GM23338 (cell line): Measurements from ENCODE around the gene EVI5L. TPM values are rescaled to one million over a fixed set of nuclear protein-coding genes. Genes with fewer than 3 reads are reported as not detected.

Source experiments
- ATAC-seq: fragments of 200-7000 bp; cut with Tn5 transposase; 3 replicates; pipeline ENCODE4 v1.9.1; 2020
- DNase-seq: peaks from one replicate; pipeline ENCODE4 v3.0.0-alpha.2; 2015; ENCODE audit warnings: low spot score
- H2AFZ ChIP-seq: fragments of 200-600 bp; sonication (generic); 2 replicates; pipeline ENCODE4 v1.8.0; 2016; ENCODE audit warnings: antibody characterized with exemption, mild to moderate bottlenecking, moderate library complexity
- H3F3A ChIP-seq: fragments of 200-600 bp; sonication (generic); replicated peaks from 2 replicates; pipeline ENCODE4 v1.8.0; 2017; ENCODE audit warnings: antibody characterized with exemption, mixed run types, low read depth
- H3K27ac ChIP-seq: fragments of 200-600 bp; sonication (generic); 2 replicates; pipeline ENCODE4 v1.6.1; 2016; ENCODE audit warnings: low read depth
- H3K27me3 ChIP-seq: fragments of 200-600 bp; sonication (generic); 2 replicates; pipeline ENCODE4 v1.8.0; 2016; ENCODE audit warnings: mild to moderate bottlenecking, mixed run types, moderate library complexity; ENCODE audit not compliant: insufficient read depth
- H3K36me3 ChIP-seq: fragments of 200-600 bp; sonication (generic); 2 replicates; pipeline ENCODE4 v1.8.0; 2016; ENCODE audit warnings: mild to moderate bottlenecking; ENCODE audit not compliant: insufficient read depth
- H3K4me1 ChIP-seq: fragments of 200-600 bp; sonication (generic); 2 replicates; pipeline ENCODE4 v1.8.0; 2016; ENCODE audit warnings: mild to moderate bottlenecking, moderate library complexity; ENCODE audit not compliant: insufficient read depth
- H3K4me2 ChIP-seq: fragments of 200-600 bp; sonication (generic); 2 replicates; pipeline ENCODE4 v1.7.1; 2017; ENCODE audit warnings: mixed run types
- H3K4me3 ChIP-seq: fragments of 200-600 bp; sonication (generic); 2 replicates; pipeline ENCODE4 v1.6.1; 2016; ENCODE audit warnings: mixed run types
- H3K79me2 ChIP-seq: fragments of 200-600 bp; sonication (generic); replicated peaks from 2 replicates; pipeline ENCODE4 v1.8.0; 2017; ENCODE audit warnings: mild to moderate bottlenecking; ENCODE audit not compliant: insufficient read depth
- H3K9me2 ChIP-seq: fragments of 200-600 bp; sonication (generic); 2 replicates; pipeline ENCODE4 v1.8.0; 2017; ENCODE audit not compliant: insufficient read depth
- H4K20me1 ChIP-seq: fragments of 200-600 bp; sonication (generic); replicated peaks from 2 replicates; pipeline ENCODE4 v1.8.0; 2017; ENCODE audit warnings: mild to moderate bottlenecking; ENCODE audit not compliant: insufficient read depth
- H3K27ac Mint-ChIP-seq: 2 replicates; pipeline ENCODE4 v1.8.0; 2020; ENCODE audit warnings: inconsistent platforms, mild to moderate bottlenecking, moderate library complexity, mixed read lengths
- H3K27me3 Mint-ChIP-seq: 3 replicates; pipeline ENCODE4 v1.8.0; 2022; ENCODE audit warnings: low read depth, mild to moderate bottlenecking, moderate library complexity, mixed read lengths, inconsistent platforms; ENCODE audit not compliant: insufficient read depth, poor library complexity
- H3K36me3 Mint-ChIP-seq: 3 replicates; pipeline ENCODE4 v1.8.0; 2021; ENCODE audit warnings: low read depth, mild to moderate bottlenecking, inconsistent platforms, moderate library complexity, mixed read lengths
- H3K4me1 Mint-ChIP-seq: 3 replicates; pipeline ENCODE4 v1.8.0; 2020; ENCODE audit warnings: mild to moderate bottlenecking, inconsistent platforms, mixed read lengths
- H3K4me3 Mint-ChIP-seq: 3 replicates; pipeline ENCODE4 v1.8.0; 2021; ENCODE audit warnings: moderate library complexity, mild to moderate bottlenecking, inconsistent platforms, mixed read lengths
- H3K9me3 Mint-ChIP-seq: 3 replicates; pipeline ENCODE4 v1.8.0; 2020; ENCODE audit warnings: moderate library complexity, mild to moderate bottlenecking, inconsistent platforms, mixed read lengths
- CREB1 ChIP-seq: fragments of 250-450 bp; sonication (Bioruptor Pico); IDR thresholded peaks from 2 replicates; pipeline ENCODE4 v1.5.0; 2020; ENCODE audit warnings: low read depth, mild to moderate bottlenecking, moderate library complexity
- CTCF ChIP-seq, 2 experiments: fragments of 200-600 bp in 1 of 2; sonication (generic) in 1 of 2; conservative IDR thresholded peaks; 2 replicates each; pipeline versions ENCODE4 v1.5.1 to v1.6.1; 2016 to 2017; ENCODE audit warnings: antibody characterized with exemption in 2 of 2, low read depth in 2 of 2, mild to moderate bottlenecking in 2 of 2, moderate library complexity in 1 of 2
- ETS1 ChIP-seq: IDR thresholded peaks from 2 replicates; pipeline ENCODE4 v1.6.1; 2016; ENCODE audit warnings: antibody characterized with exemption
- EZH2 ChIP-seq: fragments of 200-600 bp; sonication (generic); IDR thresholded peaks from one replicate; pipeline ENCODE4 v1.8.0; 2017; ENCODE audit warnings: antibody characterized with exemption, mild to moderate bottlenecking, low read depth; ENCODE audit not compliant: unreplicated experiment
- EZH2phosphoT487 ChIP-seq: fragments of 200-600 bp; sonication (generic); IDR thresholded peaks from one replicate; pipeline ENCODE4 v1.8.1; 2018; ENCODE audit warnings: antibody characterized with exemption; ENCODE audit not compliant: unreplicated experiment
- JUNB ChIP-seq: IDR thresholded peaks from one replicate; pipeline ENCODE4 v1.6.1; 2016; ENCODE audit warnings: antibody characterized with exemption; ENCODE audit not compliant: unreplicated experiment
- POLR2AphosphoS5 ChIP-seq: IDR thresholded peaks from 2 replicates; pipeline ENCODE4 v1.6.1; 2016; ENCODE audit warnings: antibody characterized with exemption, low read depth
- STAT1 ChIP-seq: IDR thresholded peaks from one replicate; pipeline ENCODE4 v1.6.1; 2016; ENCODE audit warnings: antibody characterized with exemption; ENCODE audit not compliant: unreplicated experiment
- ZNF331 ChIP-seq: fragments of 250-450 bp; sonication (Bioruptor Pico); IDR thresholded peaks from 2 replicates; pipeline ENCODE4 v1.5.0; 2020; ENCODE audit warnings: low read depth, mild to moderate bottlenecking, moderate library complexity
- ZNF462 ChIP-seq: fragments of 250-450 bp; sonication (Bioruptor Pico); IDR thresholded peaks from 2 replicates; pipeline ENCODE4 v1.5.0; 2020; ENCODE audit warnings: mild to moderate bottlenecking, moderate library complexity
- polyA plus RNA-seq: library from polyadenylated mRNA; unstranded; fragments of >200 nt; fragmentation: Nextera tagmentation; extraction: Ambion mirVana; gene quantifications from 2 replicates; pipeline ENCODE4 v1.2.1, GENCODE V29; 2016
- total RNA-seq: library from RNA; depleted of rRNA; stranded (reverse); fragments of >200 nt; shearing (Covaris generic); gene quantifications from 2 replicates; pipeline ENCODE4 v1.2.3, GENCODE V29; 2014

The EVI5L gene
- total and polyA plus RNA-seq, 2 experiments from 2014 or later = 4.5 to 16.2 TPM

- no peak for TF ChIP-seq ETS1
- TF ChIP-seq CTCF (conservative IDR thresholded peaks at IDR 0.05; ENCODE audit: low read depth in 2 of 2) = no peak
- TF ChIP-seq CREB1 (CRISPR knock-in tag) = no peak
- no peak for TF ChIP-seq EZH2
- TF ChIP-seq STAT1 = no peak
- TF ChIP-seq ZNF331 (CRISPR knock-in tag) = no peak
- TF ChIP-seq JUNB = no peak
Measured at GRCh38 chr19:7908078-7908699, 78.2 kb downstream of the EVI5L start (continued).

- peaks cover 21% of the 10 kb centered on the region for H3K27me3 Mint-ChIP-seq
- no peak for TF ChIP-seq ZNF462 (CRISPR knock-in tag)
- no peak for TF ChIP-seq EZH2phosphoT487
- peak in 1 of 2 experiments; percentile 52; a peak in 3 of 4 replicates for TF ChIP-seq CTCF (conservative IDR thresholded peaks at IDR 0.05; ENCODE audit: low read depth in 2 of 2)
- TF ChIP-seq CREB1 (CRISPR knock-in tag) = no peak
- TF ChIP-seq ETS1 = no peak
- no peak for TF ChIP-seq POLR2AphosphoS5
Measured at GRCh38 chr19:7908742-7909461, 78.9 kb downstream of the EVI5L start.

More at GRCh38 chr19:7908742-7909461, 78.9 kb downstream of the EVI5L start:
- H3K79me2 ChIP-seq = peaks cover 32% of the 10 kb centered on the region
- no peak overlapping the region for H3K4me3 ChIP-seq
- H4K20me1 ChIP-seq = peaks cover 5% of the 10 kb centered on the region
- Mint-ChIP-seq H3K4me1 (peaks cover 12% of the 10 kb centered on the region), H3K27ac (no peak overlapping the region), H3K4me3 (no peak overlapping the region), H3K36me3 (peaks cover 21% of the 10 kb centered on the region), H3K9me3 (no peaks in the 10 kb centered on the region; the same call in 2 of the 3 replicates)
- no peaks in the 10 kb centered on the region; the same call in 1 of the 2 replicates for H3K36me3 ChIP-seq
- DNase-seq = peak; percentile 44
- no peak overlapping the region for H3K4me2 ChIP-seq
- peaks cover 3% of the 10 kb centered on the region; the same call in 1 of the 2 replicates for H3K27me3 ChIP-seq
- ATAC-seq = peak; percentile 49
- H3K4me1 ChIP-seq = peaks cover 8% of the 10 kb centered on the region
- H3K9me2 ChIP-seq = no peaks in the 10 kb centered on the region
- no peak overlapping the region for H3K27ac ChIP-seq
- 0 out of 2 replicates have a peak, but pooled peaks cover 3% of the 10 kb centered on the region for H3F3A ChIP-seq
- no peak overlapping the region for H2AFZ ChIP-seq
